GM12878 (cell line): ENCODE measurements around the gene THSD4. TPM values are rescaled to one million over a fixed set of nuclear protein-coding genes. Genes with fewer than 3 reads are reported as not detected.

ENCODE experiments used
- ATAC-seq: fragments of 200-7000 bp; cut with Tn5 transposase; 3 replicates; pipeline ENCODE4 v1.9.1; 2020; ENCODE audit warnings: mild to moderate bottlenecking, moderate library complexity
- BruUV-seq: library from RNA; stranded (reverse); fragments of 400-500 nt; replicated peaks from 2 replicates; lab custom pipeline; 2021; lab: Mats Ljungman, UMichigan
- CTCF ChIA-PET: fragments of 300-600 bp; sonication (Branson Sonifier 250); formaldehyde crosslinking; extraction: SDS; loops from one replicate; lab custom pipeline; 2021; ENCODE audit warnings: inconsistent platforms; lab: Yijun Ruan, JAX
- POLR2A ChIA-PET: fragments of 350-600 bp; formaldehyde crosslinking; extraction: SDS; loops from one replicate; lab custom pipeline; 2021; ENCODE audit warnings: inconsistent platforms; lab: Charles Lee
- RAD21 ChIA-PET: fragments of 300-600 bp; sonication (Branson Sonifier 250); formaldehyde crosslinking; loops from one replicate; lab custom pipeline; 2023; ENCODE audit warnings: antibody characterized with exemption; ENCODE audit not compliant: unreplicated experiment; lab: Charles Lee
- SMC1A ChIA-PET: fragments of 300-600 bp; sonication (Branson Sonifier 250); formaldehyde crosslinking; loops from one replicate; lab custom pipeline; 2023; ENCODE audit not compliant: unreplicated experiment, uncharacterized antibody; lab: Charles Lee
- DNase-seq: peaks from one replicate; pipeline ENCODE4 v3.0.0-alpha.2; 2011; ENCODE audit warnings: low read depth, low spot score
- FAIRE-seq: peaks from 3 replicates; lab custom pipeline; 2011; peaks lifted over from hg19 to GRCh38; lab: Jason Lieb, UNC
- H2AFZ ChIP-seq: 2 replicates; pipeline ENCODE4 v1.6.0; 2011; ENCODE audit warnings: low read depth, low read length, control low read depth; ENCODE audit not compliant: control insufficient read depth
- H3K27ac ChIP-seq: 2 replicates; pipeline ENCODE4 v1.5.1; 2011; ENCODE audit warnings: control low read depth; ENCODE audit not compliant: control insufficient read depth, insufficient read depth
- H3K27me3 ChIP-seq, 2 experiments: replicated peaks in 1 of 2; 2 replicates each; pipeline versions ENCODE4 v1.6.0 to v1.6.1; 2011; ENCODE audit warnings: low read length in 1 of 2; ENCODE audit not compliant: control insufficient read depth in 2 of 2, insufficient read depth in 2 of 2
- H3K36me3 ChIP-seq, 2 experiments: 2 replicates each; pipeline ENCODE4 v1.5.1; 2011; ENCODE audit warnings: low read length in 1 of 2; ENCODE audit not compliant: control insufficient read depth in 2 of 2, insufficient read depth in 2 of 2
- H3K4me1 ChIP-seq: 2 replicates; pipeline ENCODE4 v1.6.1; 2011; ENCODE audit warnings: mild to moderate bottlenecking, low read length, moderate library complexity, mixed read lengths; ENCODE audit not compliant: control insufficient read depth, insufficient read depth
- H3K4me2 ChIP-seq: 2 replicates; pipeline ENCODE4 v1.6.0; 2011; ENCODE audit warnings: control low read depth; ENCODE audit not compliant: control insufficient read depth, insufficient read depth
- H3K4me3 ChIP-seq: fragments of 200-600 bp; sonication (generic); 2 replicates; pipeline ENCODE4 v1.5.1; 2016
- H3K79me2 ChIP-seq: 2 replicates; pipeline ENCODE4 v1.6.0; 2011; ENCODE audit warnings: low read length; ENCODE audit not compliant: control insufficient read depth, insufficient read depth
- H3K9ac ChIP-seq: 2 replicates; pipeline ENCODE4 v1.8.0; 2011; ENCODE audit warnings: low read length, control low read depth, mixed read lengths; ENCODE audit not compliant: control insufficient read depth, insufficient read depth
- H3K9me3 ChIP-seq: replicated peaks from 3 replicates; pipeline ENCODE4 v1.5.1; 2011; ENCODE audit warnings: mild to moderate bottlenecking, low read length; ENCODE audit not compliant: control insufficient read depth, insufficient read depth
- H4K20me1 ChIP-seq: 2 replicates; pipeline ENCODE4 v1.6.0; 2011; ENCODE audit not compliant: control insufficient read depth, insufficient read depth
- BCL3 ChIP-seq: IDR thresholded peaks from 2 replicates; pipeline ENCODE4 v1.6.1; 2011; ENCODE audit warnings: borderline replicate concordance, low read depth, mild to moderate bottlenecking, moderate library complexity, low read length; ENCODE audit not compliant: insufficient read depth, poor library complexity, severe bottlenecking
- CHD1 ChIP-seq: IDR thresholded peaks from 2 replicates; pipeline ENCODE4 v1.6.1; 2012; ENCODE audit warnings: low read depth, low read length, improper control_type of control experiment
- CUX1 ChIP-seq: IDR thresholded peaks from 2 replicates; pipeline ENCODE4 v1.6.1; 2012; ENCODE audit warnings: improper control_type of control experiment, low read depth, low read length; ENCODE audit not compliant: insufficient replicate concordance
- E2F8 ChIP-seq: fragments of 450-650 bp; IDR thresholded peaks from 2 replicates; pipeline ENCODE4 v1.6.1; 2018; ENCODE audit warnings: mild to moderate bottlenecking, low read depth, moderate library complexity; ENCODE audit not compliant: partially characterized antibody
- IKZF1 ChIP-seq: fragments of 450-650 bp; conservative IDR thresholded peaks from 2 replicates; pipeline ENCODE4 v1.6.1; 2017; ENCODE audit warnings: antibody characterized with exemption, mild to moderate bottlenecking
- NFIC ChIP-seq: IDR thresholded peaks from 2 replicates; pipeline ENCODE4 v1.6.1; 2012; ENCODE audit warnings: low read depth, mild to moderate bottlenecking, inconsistent platforms, low read length, moderate library complexity
- NKRF ChIP-seq: fragments of 450-650 bp; conservative IDR thresholded peaks from 2 replicates; pipeline ENCODE4 v1.6.1; 2017; ENCODE audit warnings: mild to moderate bottlenecking, moderate library complexity
- SUPT20H ChIP-seq: IDR thresholded peaks from 2 replicates; pipeline ENCODE4 v1.6.1; 2011; ENCODE audit warnings: low read depth, mild to moderate bottlenecking, low read length, moderate library complexity, borderline replicate concordance; ENCODE audit not compliant: control insufficient read depth
- TAF1 ChIP-seq: IDR thresholded peaks from 2 replicates; pipeline ENCODE4 v1.6.1; 2011; ENCODE audit warnings: mild to moderate bottlenecking, low read depth, low read length, borderline replicate concordance
- TBL1XR1 ChIP-seq: IDR thresholded peaks from 2 replicates; pipeline ENCODE4 v1.6.1; 2012; ENCODE audit warnings: low read depth, low read length, improper control_type of control experiment
- ZNF274 ChIP-seq: IDR thresholded peaks from one replicate; pipeline ENCODE4 v1.8.0; 2011; ENCODE audit not compliant: insufficient read length, insufficient read depth
- WGBS: methylation state at CpG from one replicate; pipeline ENCODE4 v1.1.6; 2016; ENCODE audit warnings: low lambda C conversion rate; ENCODE audit not compliant: insufficient replicate concordance, insufficient coverage; ENCODE audit errors: missing lambda C conversion rate; 5-methylcytosine and 5-hydroxymethylcytosine counted together
- in situ Hi-C: fragments of 300-500 bp; cut with MboI; formaldehyde crosslinking; loops from 9 replicates; pipeline ENCODE4 v1.14.3; 2018; ENCODE audit warnings: mixed read lengths
- intact Hi-C: fragments of 100-400 bp; cut with micrococcal nuclease; formaldehyde crosslinking; loops from one replicate; pipeline ENCODE4 v1.14.2; 2022; ENCODE audit not compliant: unreplicated experiment
- polyA plus RNA-seq, 11 experiments: library from polyadenylated mRNA; depleted of rRNA in 4 of 11; unstranded in 6 of 11; stranded (reverse) in 5 of 11; fragments of >200 nt; fragmentation: Nextera tagmentation in 4 of 11; fragmentation: Illumina TruSeq in 1 of 11; extraction: Ambion mirVana in 4 of 11; extraction: Trizol in 1 of 11; gene quantifications; 1 replicate in 1 of 11; 2 replicates in 10 of 11; pipeline versions ENCODE4 v1.2.1 to v1.2.3, GENCODE V29; 2011 to 2016; ENCODE audit warnings: inconsistent platforms in 2 of 11, missing spikeins in 2 of 11, low read depth in 1 of 11
- total RNA-seq, 4 experiments: library from RNA; depleted of rRNA in 3 of 4; stranded (reverse); fragments of >200 nt in 3 of 4; fragmentation: Illumina TruSeq in 1 of 4; extraction: Trizol in 1 of 4; gene quantifications; 2 replicates each; pipeline versions ENCODE4 v1.2.1 to v1.2.3, GENCODE V29; 2013 to 2021

Gene THSD4
- total and polyA plus RNA-seq, 10 of the 15 experiments (the other 5 are each of a cell fraction or from before 2014, with no cell fraction given) = 0.04 to 0.13 (median 0.05) TPM; not detected in 7

GRCh38 chr15:71291723-71292122, 176.5 kb downstream of the THSD4 start (continued):
- TF ChIP-seq NKRF (no peak), BCL3 (no peak), CHD1 (no peak), IKZF1 (no peak), TAF1 (no peak)

GRCh38 chr15:71293723-71294122, 178.5 kb downstream of the THSD4 start:
- H3K9ac ChIP-seq = no peak overlapping the region
- no peak for ATAC-seq
- no peaks in the 10 kb centered on the region for H3K4me1 ChIP-seq
- no peak overlapping the region for H3K4me2 ChIP-seq
- RAD21 ChIA-PET = no interaction called here
- no peak for FAIRE-seq
- no peaks in the 10 kb centered on the region for H4K20me1 ChIP-seq
- DNase-seq = no peak
- in situ Hi-C loops (no loop called here), intact Hi-C loops (no loop called here)
- H3K27ac ChIP-seq = no peak overlapping the region
- H3K27me3 ChIP-seq = no peaks in the 10 kb centered on the region; a peak in 1 of 4 replicates
- POLR2A ChIA-PET = no interaction called here
- H2AFZ ChIP-seq = no peak overlapping the region
- no TSS peak for BruUV-seq
- no peaks in the 10 kb centered on the region for H3K9me3 ChIP-seq
- 0% methylated on average over 2 of the region's 2 CpGs for WGBS
- H3K36me3 ChIP-seq = no peaks in the 10 kb centered on the region
- CTCF ChIA-PET = no interaction called here
- SMC1A ChIA-PET = no interaction called here
- no peaks in the 10 kb centered on the region for H3K79me2 ChIP-seq
- no peak overlapping the region for H3K4me3 ChIP-seq
- TF ChIP-seq TBL1XR1 (no peak), SUPT20H (no peak), ZNF274 (no peak), NFIC (no peak), E2F8 (no peak), CUX1 (no peak)
